ENCODE data around the gene MRPS26.
"Not testable (repeated sequence)": the region's sequence is repeated elsewhere in the genome, so short reads cannot be mapped to it uniquely, and the experiment has no call there.

Gene MRPS26

DNA sequence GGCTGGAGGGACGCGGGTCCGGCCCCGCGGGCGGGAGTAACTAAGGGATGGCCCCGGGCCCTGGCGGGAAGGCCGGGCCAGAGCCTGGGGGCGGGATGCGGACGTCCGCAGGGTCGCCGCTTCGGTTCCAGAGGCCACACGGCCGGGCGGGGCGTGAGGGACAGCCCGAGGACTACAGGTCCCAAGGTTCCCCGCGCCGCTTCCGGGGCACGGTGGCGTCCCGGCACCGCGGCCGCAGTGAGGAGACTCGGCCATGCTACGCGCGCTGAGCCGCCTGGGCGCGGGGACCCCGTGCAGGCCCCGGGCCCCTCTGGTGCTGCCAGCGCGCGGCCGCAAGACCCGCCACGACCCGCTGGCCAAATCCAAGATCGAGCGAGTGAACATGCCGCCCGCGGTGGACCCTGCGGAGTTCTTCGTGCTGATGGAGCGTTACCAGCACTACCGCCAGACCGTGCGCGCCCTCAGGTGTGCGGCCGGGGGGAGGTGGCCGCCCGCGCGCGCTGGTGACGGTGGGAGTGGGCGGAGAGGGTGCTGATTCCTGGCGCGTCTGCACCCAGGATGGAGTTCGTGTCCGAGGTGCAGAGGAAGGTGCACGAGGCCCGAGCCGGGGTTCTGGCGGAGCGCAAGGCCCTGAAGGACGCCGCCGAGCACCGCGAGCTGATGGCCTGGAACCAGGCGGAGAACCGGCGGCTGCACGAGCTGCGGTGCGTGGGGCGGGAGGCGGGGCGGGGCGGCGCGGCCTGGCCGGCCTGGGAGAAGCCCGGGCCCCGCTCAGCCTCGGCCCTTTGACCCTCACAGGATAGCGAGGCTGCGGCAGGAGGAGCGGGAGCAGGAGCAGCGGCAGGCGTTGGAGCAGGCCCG lies at the start of gene MRPS26:
Gene MRPS26, plus strand, starts transcription at position 237 of the 861 bp plus-strand sequence. Its CDS starts 17 bp downstream, at position 254.
- peak within 1 kb of the TSS; percentile 69 to 98 (median 92) for H3K4me3 ChIP-seq
- H3K27ac ChIP-seq, result peak within 1 kb of the TSS in 20 of 21 experiments; percentile 74 to 90 (median 84)

DNA sequence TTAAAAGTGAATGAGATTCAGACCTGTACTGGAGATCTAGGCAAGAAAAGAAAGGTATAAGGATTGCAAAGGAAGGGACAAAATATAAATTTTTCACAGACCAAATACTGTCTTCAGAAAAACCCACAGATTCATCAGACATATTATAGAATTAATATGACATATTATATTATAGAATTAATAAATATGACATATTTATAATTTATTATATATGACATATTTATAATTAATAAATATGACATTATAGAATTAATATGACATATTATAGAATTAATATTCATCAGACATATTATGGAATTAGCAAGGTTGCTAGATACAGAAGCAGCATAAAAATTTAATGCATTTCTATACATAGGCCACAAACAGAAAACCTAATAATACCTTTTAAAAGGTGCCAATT lies 47.1 kb upstream of the MRPS26 start:
- Histone ChIP-seq H3K4me3 (no peak overlapping the region), H3K27ac (no peak overlapping the region)

DNA sequence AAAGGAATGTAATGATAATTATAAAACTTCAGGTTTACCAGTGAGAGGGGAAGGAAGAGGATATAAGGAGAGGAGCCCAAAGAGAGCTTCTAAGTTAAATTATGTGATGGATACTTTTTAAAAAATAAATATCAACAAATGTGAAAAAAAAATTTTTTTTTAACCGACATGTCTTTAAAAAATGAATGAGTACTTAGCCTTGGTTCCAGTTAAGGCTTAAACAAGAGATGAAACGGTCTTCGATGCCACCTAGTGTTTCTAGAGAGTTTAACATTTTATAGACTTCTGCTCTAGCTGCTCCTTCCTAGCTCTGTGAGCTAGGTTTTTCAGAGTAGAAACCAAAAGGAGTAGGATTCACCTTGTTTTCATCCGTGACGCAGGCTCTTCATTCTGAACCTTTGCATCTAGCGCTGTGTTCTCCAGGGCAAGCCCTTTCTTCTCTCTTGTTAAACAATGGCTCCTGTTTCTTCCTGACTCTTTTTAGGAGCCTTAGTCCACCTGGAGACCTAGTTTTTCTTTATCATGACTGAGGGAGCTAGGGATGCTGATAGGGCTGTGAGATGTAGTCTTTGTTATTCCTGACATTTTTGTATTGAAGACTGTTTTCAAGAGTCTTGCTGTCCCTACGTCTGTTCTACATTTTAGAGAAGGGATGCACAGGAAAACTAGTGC lies 44.9 kb upstream of the MRPS26 start:
- Histone ChIP-seq H3K27ac (no peak overlapping the region), H3K4me3 (no peak overlapping the region)

DNA sequence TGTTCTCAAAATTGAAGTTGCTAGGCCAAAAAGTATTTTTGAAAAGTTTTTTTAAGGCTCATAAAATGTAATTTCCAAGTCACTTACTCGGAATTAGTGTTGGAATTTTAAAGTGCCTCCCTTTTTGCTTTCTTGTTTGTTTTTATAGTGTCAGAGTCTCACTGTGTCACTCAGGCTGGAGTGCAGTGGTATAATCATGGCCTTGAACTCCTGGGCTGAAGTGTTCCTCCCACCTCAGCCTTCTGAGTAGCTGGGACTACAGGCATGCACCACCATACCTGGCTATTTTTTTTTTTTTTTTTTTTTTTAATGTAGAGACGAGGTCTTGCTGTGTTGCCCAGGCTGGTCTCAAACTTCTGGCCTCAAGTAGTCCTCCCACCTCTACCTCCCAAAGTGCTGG lies 42.4 kb upstream of the MRPS26 start:
- H3K27ac ChIP-seq, result no peak overlapping the region
- no peak overlapping the region for H3K4me3 ChIP-seq

DNA sequence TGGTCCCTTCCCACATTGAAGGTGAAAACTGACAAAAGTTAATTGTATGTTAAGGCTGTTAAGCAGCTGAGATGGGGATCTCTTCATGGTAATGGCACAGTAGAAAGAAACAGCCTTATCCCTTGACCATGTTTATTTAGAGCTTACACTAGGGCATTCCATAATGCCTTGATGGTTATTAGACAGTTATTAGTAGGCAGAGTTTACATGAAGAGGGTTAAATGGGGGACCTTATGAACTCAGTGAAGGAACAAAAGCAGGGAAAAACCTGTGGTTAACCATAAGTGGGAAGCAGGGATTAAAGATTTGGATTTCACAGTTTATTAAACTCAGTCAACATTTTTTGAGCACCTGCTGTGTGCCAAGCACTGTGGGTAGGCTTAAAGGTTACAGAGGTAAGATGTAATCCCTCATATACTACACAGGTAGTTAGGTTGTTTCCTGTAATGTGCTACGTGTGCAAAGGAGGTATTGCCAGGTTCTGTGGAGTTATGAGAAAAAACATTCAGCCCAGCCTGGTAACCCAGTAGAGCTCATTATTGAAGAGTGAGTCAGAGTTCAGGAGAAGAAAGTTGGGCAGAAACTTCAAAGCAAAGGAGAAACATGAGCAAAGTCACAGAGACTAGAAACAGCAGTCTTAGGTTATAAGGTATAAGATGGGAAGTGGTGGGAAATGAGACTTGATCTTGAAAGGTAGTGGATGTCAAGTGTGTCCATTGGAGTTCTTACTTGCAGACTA lies 34.7 kb upstream of the MRPS26 start:
- no peak overlapping the region for H3K4me3 ChIP-seq
- H3K27ac ChIP-seq, result no peak overlapping the region

DNA sequence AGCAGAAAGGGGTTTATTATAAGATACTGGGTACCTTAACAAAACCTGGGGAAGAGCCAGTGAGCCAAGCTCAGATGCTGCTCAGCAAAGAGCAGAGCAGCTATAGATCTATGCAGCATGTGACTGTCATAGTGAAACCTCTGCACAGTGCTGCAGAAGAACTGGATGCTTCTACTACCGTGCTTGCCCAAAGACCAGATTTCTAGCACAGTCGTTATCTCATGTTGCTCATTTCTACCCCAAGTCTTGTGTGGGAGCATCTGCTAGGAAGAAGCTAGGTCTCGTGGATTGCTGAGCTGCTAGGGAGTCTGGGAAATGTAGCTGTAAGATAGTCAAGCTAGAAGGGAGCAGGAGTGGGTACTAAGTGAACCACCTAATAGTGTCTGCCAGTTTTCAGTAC lies 34.1 kb upstream of the MRPS26 start:
- Histone ChIP-seq H3K27ac (no peak overlapping the region), H3K4me3 (no peak overlapping the region)

DNA sequence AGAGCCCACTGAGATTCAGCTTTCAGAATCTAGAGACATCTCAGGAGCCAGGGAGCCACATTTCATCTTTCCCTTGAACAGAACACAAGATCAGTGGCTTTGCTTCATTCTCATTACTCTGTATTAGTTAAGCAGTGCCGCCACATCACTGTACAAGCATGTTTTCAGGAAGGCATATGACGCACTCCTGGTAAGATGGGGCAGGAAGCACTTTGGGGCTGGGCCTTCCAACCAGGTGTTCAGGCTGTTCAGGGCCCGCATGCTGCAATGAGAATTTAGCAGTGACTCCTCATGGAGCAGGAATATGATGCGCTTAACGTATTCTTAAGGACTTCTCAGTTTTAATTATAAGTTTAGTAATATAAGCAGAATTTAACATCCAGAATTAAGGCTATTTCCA lies 32.1 kb upstream of the MRPS26 start:
- H3K27ac ChIP-seq, result no peak overlapping the region
- no peak overlapping the region for H3K4me3 ChIP-seq

DNA sequence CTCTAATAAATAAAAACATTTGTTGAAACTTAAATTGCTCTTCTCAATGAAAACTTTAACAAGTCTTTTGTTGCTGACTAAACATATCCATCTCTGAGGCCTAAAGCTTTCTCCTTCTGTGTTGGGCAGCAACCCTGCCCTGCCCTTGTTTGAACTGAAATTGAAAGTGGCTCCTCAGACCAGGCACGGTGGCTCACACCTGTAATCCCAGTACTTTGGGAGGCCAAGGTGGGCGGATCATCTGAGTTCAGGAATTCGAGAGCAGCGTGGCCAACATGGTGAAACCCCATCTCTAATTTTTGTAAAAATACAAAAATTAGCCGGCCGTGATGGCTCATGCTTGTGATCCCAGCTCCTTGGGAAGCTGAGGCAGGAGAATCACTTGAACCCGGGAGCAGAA lies 31.7 kb upstream of the MRPS26 start:
- H3K4me3 ChIP-seq, result no peak overlapping the region
- no peak overlapping the region for H3K27ac ChIP-seq

DNA sequence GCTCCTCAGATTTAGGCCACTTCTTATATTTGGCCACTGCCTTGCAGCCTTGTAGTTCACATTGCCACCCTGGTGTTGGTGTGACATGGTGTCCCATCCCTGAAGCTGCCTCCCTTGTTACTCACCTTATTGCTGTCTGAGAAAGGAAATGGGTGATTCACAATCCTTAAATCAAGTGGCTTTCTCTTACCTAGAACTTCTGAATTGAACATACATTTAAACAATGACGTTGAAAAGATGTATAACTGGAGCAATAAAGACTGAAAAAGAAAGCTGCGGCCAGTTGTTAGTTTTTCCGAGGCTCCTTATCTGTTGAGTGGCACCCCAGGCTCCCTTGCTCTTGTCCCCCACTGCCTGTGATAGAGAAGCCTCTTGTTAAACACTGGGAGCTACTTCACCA lies 31.2 kb upstream of the MRPS26 start:
- Histone ChIP-seq H3K27ac (no peak overlapping the region), H3K4me3 (no peak overlapping the region)

DNA sequence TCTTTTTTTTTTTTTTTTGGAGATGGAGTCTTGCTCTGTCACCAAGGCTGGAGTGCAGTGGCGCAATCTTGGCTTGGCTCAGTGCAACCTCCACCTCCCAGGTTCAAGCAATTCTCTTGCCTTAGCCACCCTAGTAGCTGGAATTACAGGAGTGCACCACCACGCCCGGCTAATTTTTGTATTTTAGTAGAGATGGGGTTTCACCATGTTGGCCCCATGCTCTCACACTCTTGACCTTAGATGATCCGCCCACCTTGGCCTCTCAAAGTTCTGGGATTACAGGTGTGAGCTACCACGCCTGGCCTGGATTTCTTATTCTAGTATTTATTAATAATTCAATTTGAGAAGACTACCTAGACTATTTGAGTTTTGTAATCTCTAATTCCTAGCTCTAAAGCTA lies 30.6 kb upstream of the MRPS26 start:
- not testable (repeated sequence) for H3K27ac ChIP-seq, H3K4me3 ChIP-seq

DNA sequence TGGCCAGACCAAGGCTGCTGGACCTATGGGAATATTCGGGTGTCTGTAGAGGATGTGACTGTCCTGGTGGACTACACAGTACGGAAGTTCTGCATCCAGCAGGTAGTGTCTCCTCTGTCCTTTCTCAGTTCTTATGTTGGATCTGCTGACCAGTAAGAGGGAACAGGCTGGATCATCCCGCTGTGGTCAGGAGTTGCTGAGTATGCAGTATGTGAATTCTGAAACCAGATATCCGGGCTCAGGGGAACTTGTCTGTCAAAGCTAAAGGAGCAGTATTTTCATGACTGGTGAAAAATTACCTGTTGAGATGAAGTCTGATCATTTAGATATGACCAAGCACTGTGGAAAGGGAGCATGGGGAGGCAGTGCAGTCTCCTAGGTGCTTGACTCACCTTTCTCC lies 24.5 kb upstream of the MRPS26 start:
- no peak overlapping the region for H3K27ac ChIP-seq
- no peak overlapping the region for H3K4me3 ChIP-seq

DNA sequence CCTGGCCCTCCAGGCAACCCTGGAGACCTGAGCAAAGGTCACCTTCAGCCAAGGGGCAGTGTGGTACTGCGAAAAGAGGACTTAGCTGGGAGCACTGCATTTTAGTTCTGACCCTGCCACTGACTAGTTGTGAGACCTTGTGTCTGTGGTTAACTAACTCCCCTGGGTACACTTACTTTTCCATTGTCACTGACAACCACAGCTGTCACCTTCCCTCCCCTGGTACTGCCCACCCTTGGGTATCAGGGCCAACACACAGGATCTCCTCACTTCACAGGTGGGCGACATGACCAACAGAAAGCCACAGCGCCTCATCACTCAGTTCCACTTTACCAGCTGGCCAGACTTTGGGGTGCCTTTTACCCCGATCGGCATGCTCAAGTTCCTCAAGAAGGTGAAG lies 24.1 kb upstream of the MRPS26 start:
- Histone ChIP-seq H3K27ac (no peak overlapping the region), H3K4me3 (no peak overlapping the region)

DNA sequence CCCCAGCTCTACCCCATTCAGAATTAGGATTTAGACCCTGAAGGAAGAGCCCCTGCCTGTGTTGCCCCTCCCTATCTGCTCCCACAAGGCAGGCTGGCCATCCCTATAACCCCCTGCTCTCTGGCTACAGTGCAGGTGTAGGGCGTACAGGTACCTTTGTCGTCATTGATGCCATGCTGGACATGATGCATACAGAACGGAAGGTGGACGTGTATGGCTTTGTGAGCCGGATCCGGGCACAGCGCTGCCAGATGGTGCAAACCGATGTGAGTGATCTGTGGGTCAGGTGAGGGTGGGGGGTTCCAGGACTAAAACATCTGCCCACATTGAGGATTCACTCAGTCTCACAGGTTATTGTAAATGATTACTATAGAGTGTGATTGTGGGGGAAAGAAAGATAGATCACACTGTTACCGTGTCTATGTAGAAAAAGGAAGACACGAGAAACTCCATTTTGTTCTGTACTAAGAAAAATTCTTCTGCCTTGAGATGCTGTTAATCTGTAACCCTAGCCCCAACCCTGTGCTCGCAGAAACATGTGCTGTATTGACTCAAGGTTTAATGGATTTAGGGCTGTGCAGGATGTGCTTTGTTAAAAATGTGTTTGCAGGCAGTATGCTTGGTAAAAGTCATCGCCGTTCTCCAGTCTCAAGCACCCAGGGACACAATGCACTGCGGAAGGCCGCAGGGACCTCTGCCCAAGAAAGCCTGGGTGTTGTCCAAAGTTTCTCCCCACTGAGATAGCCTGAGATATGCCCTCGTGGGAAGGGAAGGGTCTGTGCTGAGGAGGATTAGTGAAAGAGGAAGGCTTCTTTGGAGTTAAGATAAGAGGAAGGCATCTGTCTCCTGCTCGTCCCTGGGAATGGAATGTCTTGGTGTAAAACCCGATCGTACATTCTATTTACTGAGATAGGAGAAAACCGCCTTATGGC lies 23.0 kb upstream of the MRPS26 start:
- not testable (repeated sequence) for H3K27ac ChIP-seq, H3K4me3 ChIP-seq

DNA sequence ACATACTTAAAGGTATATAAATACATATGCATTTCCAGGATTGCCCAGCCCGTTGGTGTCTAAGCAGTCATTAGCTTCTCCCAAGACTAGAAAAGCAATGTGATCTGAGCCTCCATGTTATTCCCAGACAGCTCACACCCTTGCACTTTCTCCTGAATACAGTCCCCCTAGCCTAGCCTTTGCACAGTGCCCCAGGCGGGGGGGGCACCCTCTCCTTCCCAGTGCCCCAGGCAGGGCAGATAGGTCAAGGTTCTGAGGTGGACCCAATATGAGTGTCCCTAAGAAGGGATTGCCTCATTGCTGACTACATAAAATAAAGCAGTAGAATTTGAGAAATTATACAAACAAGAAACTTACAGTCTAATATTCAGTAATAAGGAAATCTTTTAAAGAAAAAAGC lies 17.9 kb upstream of the MRPS26 start:
- Histone ChIP-seq H3K27ac (no peak overlapping the region), H3K4me3 (no peak overlapping the region)

DNA sequence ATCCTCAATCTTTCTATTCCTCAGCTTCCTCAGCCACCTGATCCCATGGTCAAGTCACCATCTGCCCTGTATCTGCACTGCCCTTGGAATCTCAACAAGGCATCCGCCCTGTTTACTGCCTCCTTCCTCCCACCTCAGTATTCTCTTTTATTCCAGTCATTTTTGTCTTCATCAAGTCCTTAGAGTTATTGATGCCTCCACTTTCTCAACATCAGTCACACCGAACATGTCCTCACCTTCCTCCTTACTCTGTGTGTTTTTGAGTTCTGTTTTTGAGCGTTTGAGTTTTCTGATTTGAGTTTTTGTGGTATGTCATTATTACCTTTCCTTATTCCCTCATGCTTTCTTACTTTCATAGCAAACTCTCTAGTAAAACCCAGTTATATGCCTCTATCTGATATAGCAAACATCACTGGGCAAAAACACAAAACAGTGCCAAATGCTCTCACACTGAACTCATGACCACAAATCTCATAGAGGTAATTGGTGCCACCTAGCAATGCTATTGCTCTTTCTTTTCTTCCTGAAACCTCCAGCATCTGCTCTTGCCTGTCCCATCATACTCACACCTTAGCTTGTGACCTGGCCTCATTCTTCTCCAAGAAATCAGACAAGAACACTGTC lies 14.2 kb upstream of the MRPS26 start:
- Histone ChIP-seq H3K4me3 (no peak overlapping the region), H3K27ac (no peak overlapping the region)

DNA sequence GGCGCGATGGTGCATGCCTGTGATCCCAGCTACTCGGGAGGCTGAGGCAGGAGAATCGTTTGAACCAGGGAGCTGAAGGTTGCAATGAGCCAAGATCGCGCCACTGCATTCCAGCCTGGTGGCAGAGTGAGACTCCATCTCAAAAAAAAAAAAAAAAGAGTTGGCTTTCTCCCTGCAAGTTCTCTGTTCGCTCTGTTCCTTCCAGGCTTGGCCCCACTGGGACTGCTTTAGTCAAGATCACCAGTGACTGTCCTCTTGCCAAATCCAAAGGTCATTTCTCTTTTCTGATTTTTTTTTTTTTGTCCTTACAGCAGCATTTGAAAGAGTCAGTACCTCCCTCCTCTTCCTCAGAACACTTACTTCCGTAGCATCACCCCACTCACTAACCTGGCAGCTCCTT lies 13.2 kb upstream of the MRPS26 start:
- Histone ChIP-seq H3K27ac (no peak overlapping the region), H3K4me3 (no peak overlapping the region)

DNA sequence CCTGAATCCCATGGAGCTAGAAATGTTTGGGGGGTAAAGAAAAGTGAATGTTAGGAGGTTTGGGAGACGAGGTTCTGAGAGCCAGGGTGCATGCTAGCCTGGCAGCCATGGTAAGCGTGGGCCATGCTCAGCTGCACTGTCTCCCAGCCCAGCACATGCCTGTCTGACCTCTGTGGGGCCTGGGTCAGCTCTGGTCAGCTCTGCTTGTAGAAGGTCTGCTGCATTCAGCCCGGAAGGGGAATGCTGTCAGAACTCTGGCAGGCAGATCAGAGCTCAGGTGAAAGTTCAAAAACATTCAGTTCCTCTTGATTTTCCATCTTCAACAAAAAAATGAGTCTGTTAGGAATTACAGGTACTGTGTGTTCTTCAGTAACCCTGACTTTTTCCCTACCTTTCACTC lies 8.2 kb upstream of the MRPS26 start:
- H3K4me3 ChIP-seq, result no peak overlapping the region

DNA sequence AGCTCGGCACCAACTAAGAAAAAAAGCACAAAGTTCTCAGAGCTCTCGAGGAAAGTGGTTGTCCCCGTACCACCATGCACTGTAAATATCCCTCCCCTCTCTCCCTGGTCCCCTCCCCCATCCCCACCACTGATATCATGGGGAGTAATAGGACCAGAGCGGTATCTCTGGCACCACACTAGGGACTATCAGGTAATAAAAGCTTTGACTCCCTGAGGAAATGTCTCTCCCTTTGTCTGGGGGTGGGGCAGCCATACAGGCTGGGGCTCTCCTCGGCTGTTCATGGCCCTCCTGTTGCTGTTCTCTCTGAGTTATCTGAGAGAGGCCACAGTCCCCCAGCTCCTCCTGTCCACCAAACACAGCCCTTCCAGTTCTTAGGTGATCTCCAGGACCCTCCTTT lies 7.4 kb upstream of the MRPS26 start:
- Histone ChIP-seq H3K27ac (no peak overlapping the region), H3K4me3 (no peak overlapping the region)

More for the DNA sequence above, 8.2 kb upstream of the MRPS26 start:
- no peak overlapping the region for H3K27ac ChIP-seq

DNA sequence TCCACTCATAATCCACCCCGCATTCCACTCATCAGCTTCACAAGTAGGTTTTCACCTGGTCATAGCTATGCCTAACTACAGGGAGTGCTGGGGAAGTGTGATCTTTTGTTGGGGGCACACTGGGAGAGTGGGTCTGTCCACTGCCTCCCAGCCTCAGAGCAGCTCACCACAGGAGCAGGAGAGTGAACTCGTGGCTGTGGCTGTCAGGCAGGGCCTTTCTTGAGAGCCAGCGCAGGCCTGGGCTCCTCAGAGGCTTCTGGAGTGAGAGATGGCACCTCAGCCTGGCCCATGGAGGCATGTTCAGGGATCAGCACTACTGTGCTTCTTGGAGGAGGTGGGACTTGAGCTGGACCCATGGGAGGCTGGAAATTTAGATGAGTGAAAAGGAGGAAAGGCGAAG lies 6.4 kb upstream of the MRPS26 start:
- Histone ChIP-seq H3K4me3 (no peak overlapping the region), H3K27ac (no peak overlapping the region)
